Cerebellar nuclear complex (tissue), 1 donor: ENCODE measurements around the gene STARD10.

Experiments
- DNase-seq, 2 experiments: peaks; one replicate each; lab custom pipeline; 2025; lab: John Stamatoyannopoulos, UW

The STARD10 gene

GRCh38 chr11:72763823-72764222 lies 30.0 kb downstream of the STARD10 start:
- no peak for DNase-seq

GRCh38 chr11:72762641-72763304 lies 31.1 kb downstream of the STARD10 start:
- DNase-seq, result no peak

DNA sequence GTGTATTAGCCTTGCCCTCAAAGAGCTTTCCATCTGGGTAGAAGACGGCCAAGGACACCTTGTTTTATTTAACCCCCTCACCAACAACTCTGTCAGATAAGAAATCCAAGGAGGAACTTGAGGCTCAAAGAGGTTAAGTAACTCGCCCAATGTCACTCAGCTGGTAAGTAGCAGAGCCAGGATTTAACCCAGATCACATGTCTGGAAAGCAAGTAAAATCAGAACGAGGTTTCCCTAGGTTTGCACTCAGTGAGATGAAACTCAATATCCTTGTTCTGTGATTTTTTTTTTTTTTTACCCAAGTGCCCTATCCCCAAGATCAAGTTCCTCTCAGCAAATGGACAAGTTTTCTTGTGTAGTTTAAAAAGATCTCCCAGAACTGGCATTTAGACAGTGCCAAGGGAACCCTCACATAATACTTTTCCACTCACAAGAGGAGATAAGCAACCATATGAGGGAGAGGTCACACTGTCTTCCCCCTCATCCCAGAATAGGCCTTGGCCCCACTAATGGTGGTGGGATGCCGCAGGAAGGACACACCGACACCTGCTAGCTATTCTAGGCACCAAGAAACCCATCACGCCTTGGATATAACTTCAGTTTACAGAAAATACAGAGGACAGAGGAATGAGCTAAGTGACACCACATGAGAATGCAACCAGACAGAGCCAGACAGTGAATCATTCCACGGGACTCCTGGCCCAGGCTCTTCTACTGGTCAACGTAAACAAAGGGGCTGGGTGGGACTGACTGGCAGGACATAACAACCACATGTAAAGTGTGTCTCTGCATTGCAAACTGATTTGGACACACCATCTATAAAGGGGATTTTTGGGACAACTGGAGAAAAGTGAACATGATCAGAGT lies 33.1 kb downstream of the STARD10 start:
- DNase-seq, result no peak

DNA sequence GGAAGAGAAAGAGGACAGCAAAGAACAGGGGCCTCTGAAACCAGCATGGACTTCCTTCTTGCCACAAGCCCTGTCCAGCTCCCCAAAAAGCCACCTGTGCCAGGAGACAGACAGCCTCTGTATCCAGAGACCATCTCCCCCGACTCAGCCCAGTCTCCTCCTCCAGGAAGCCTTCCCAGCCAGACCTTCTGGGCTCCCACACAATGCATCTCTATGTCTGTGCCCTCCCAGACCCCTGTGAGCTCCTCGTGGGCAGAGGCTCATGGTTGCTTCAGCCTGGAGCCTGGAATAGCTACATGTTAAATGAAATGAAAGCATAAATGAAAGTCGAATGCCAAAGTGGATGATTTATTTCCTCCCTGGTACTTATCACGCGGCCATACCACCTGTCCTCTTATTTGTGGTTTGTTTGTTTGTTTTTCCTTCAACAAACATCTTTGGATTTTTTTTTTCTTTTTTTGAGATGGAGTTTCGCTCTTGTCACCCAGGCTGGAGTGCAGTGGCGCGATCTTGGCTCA lies 34.3 kb downstream of the STARD10 start:
- no peak for DNase-seq

GRCh38 chr11:72758690-72759389 lies 35.0 kb downstream of the STARD10 start:
- no peak for DNase-seq

DNA sequence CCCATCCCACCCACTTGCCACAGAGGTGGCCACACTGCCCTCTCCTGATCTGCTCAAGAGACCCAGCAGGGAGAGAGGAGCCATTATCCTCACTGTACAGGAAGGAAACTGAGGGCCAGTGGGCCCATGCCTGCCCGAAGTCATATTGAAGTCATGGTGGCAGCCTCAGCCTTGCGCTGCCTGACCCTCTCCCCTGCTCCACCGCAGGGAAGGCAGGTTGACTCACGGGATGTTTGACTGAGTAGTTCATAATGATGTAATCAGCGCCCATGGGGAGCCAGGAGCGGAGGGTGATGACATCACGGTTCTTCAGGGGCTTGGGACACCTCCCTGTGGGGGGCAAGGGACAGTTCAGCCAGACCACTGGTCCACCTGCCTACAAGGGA lies 35.5 kb downstream of the STARD10 start:
- no peak for DNase-seq

DNA sequence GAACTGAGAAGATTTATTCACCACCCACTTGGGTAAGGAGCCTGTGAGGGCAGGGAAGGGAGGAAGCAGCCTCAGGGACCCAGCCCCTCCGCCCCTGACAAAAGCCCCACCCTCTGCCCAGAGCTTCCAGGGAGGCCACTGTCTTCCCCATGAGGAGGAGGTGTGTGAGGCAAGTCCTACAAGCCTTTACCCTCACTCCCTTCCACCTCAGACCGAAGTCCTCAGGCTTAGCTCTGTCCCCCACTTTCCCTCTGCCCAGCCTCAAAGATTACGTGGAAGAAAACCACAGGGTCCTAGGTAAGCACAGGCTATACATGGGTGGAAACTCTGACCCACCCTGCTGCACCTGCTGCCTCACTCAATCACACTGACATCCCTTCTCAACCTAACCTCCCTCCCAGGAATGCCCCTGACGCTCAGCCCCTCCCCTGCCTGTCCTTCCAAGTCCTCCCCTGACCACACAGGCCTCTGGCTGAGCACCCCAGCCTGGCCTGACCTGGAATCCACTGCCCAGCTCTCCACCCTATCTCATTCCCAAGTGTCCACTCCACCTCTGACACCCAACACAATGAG lies 38.0 kb downstream of the STARD10 start:
- no peak for DNase-seq

DNA sequence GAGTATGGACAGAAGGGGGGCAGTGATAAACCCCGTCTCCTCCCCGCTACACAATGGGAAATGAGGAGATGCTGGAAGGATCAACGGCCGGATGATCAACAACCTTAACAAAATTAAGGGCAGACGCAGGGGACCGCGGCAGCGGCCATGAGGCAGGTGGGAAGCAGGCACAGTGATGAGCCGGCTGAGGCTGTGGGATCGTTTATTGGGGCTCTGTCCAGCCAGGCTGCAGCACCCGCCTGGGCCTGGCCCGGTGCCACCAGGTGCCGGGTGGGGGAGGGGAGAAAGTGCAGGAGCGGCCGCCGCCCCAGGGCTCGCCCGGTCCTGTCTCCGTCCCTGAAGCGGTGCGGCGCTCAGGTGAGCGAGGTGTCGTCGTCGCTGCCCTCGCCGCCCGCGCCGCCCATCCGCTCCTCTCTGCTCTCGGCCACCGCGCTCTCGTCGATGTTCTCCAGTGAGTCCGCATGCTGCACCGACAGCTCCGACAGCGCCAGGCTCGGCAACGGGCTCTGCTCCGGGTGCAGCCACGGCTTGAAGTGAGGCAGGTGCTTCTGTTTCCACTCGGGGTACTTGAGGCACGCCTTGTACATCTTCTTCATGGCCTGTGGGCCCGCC lies 39.2 kb downstream of the STARD10 start:
- DNase-seq, result no peak

GRCh38 chr11:72754149-72754543 lies 39.7 kb downstream of the STARD10 start:
- no peak for DNase-seq

GRCh38 chr11:72753341-72754148 lies 40.3 kb downstream of the STARD10 start:
- no peak for DNase-seq

- DNase-seq, result no peak
Measured at GRCh38 chr11:72752088-72752914, 41.5 kb downstream of the STARD10 start, which contains the start of gene ARAP1. ARAP1 (minus strand) TSS chr11:72752408; CDS start chr11:72727128, 25,280 bp downstream.

DNA sequence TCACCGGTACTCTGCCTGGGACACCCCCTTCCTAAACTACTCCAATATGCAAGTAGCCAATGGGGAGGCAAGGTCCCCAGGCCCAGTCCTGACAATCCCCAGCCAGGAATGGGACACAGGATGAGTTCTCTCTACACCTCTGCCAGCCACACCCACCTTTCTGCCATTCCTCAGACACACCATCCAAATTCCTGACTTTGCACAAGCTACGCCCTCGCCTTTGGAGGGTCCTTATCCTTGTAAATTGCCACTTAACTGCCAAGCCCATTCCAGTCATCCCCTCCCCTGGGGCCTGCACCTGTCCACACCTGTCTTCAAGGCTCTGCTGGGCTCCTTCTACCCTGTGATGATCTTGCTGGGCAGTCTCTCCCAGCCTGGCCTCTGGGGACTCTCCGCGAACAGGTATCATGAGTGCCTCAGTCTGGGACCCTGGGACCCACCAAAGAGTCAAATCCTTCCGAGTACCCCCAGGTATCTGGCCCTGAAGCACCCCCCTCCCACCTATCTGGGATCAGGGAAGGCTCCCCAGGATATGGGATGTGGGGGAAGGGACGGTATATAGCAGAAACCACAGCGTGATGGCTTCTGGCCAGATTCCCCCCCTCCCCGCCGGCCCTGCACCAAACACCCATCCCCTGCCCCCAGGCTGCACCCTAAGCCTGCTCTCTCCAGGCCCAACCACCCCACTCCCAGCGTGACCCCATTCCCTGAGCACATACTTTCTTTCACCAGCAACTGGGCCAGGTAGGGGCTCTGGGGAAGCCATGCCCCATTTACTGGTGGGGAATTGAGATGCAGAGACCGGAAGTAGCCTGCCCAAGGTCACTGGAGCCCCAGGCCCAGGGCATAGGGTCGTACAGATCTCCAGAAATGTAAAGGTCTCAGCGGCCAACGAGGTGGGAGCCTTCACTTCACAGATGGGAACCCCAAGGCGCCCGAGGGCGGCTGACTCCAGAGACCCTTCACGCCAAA lies 42.4 kb downstream of the STARD10 start:
- DNase-seq, result no peak

- no peak for DNase-seq
Measured at GRCh38 chr11:72750556-72751115, 43.2 kb downstream of the STARD10 start.

- DNase-seq, result no peak
Measured at GRCh38 chr11:72750086-72750485, 43.8 kb downstream of the STARD10 start.

DNA sequence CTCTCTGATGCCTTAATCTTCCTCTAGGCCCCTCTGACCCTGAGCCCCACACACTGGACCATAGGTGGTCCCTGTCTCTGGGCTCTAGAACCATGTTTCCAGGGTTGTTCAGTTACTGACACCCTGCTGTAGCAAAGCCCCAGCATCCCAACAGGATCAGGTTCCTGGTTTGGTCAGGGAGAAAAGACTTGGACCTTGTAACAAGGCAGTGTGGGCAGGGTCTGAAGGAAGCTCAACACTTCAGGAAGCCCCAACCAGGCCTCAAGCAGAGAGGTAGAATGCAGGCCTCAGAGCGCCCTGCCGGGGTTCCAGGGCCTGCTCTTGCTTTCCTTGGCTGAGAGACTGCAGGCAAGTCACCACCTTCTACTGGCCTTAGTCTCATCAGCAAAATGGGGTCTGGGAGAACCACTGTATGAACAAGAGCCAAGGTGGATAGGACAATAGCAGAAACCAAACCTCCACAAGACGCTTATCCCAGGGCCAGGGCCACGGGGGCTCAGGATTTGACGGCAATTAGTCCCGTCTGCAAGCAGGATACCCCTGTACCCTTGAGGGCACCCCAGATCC lies 46.5 kb downstream of the STARD10 start:
- no peak for DNase-seq

DNA sequence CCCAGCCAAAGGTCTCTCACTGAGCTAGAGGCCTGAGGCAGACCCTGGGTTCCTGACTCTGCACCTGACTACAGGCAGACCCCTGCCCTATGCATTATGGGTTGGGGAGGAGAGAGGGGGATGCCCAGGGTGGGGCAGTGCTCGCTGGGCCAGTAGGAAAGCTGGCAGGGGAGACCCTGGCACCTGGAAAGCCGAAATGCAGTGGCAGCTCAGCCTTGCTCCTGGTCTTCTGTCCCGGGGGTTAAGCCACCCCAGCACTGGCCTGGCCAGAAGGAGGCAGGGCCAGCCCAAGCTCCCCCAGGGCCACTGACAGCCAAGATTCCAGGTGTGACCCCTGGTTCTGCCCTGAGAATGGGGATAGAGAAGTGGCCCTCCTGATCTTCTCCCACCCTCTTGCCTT lies 47.0 kb downstream of the STARD10 start:
- no peak for DNase-seq

- DNase-seq, result no peak
Measured at GRCh38 chr11:72745925-72746550, 47.8 kb downstream of the STARD10 start.

GRCh38 chr11:72745511-72745910 lies 48.3 kb downstream of the STARD10 start:
- no peak for DNase-seq
